ENCODE data around the gene MAML3.

DNA sequence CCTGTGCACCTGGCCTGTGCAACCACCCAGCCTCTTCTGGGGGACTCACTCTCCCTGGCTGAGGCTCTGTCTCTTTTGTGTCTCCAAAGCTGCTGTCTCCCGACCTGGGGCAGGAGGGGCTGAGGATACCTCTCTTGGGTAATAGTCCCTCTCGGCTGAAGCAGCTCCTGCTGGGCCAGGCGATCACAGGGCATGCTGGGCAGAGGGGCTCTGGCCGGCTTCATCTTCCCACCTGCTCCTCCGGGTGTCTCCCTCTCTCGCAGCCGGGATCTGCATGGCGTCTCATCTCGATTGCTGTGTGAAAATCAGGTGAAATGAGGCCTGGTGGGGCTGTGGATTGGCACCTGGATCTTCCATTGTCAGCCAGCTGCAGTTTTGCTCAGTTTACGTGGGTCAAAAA, 435.2 kb downstream of the MAML3 start:
- TF ChIP-seq, protein P1, sequence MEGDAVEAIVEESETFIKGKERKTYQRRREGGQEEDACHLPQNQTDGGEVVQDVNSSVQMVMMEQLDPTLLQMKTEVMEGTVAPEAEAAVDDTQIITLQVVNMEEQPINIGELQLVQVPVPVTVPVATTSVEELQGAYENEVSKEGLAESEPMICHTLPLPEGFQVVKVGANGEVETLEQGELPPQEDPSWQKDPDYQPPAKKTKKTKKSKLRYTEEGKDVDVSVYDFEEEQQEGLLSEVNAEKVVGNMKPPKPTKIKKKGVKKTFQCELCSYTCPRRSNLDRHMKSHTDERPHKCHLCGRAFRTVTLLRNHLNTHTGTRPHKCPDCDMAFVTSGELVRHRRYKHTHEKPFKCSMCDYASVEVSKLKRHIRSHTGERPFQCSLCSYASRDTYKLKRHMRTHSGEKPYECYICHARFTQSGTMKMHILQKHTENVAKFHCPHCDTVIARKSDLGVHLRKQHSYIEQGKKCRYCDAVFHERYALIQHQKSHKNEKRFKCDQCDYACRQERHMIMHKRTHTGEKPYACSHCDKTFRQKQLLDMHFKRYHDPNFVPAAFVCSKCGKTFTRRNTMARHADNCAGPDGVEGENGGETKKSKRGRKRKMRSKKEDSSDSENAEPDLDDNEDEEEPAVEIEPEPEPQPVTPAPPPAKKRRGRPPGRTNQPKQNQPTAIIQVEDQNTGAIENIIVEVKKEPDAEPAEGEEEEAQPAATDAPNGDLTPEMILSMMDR (IDR thresholded peaks at IDR 0.05), result no peak
- TF ChIP-seq POLR2A (IDR thresholded peaks at IDR 0.05) (no peak), EP300 (IDR thresholded peaks at IDR 0.05) (no peak)
